HEK293 (cell line): ENCODE data around the gene NFIC.
A peak's percentile ranks its signal among the peaks of the same experiment; 100 is the strongest.

Source experiments
- CTCF ChIA-PET: fragments of 350-600 bp; formaldehyde crosslinking; extraction: SDS; loops from one replicate; lab custom pipeline; 2021; ENCODE audit warnings: antibody characterized with exemption; lab: Yijun Ruan, JAX
- POLR2A ChIA-PET: fragments of 300-600 bp; formaldehyde crosslinking; extraction: SDS; loops from one replicate; lab custom pipeline; 2020; ENCODE audit warnings: antibody characterized with exemption, inconsistent platforms; lab: Yijun Ruan, JAX
- H3K27ac ChIP-seq: fragments of 200-500 bp; sonication (Bioruptor generic); 2 replicates; pipeline ENCODE4 v1.5.1; 2014; ENCODE audit warnings: low read depth, low read length, control low read depth, inconsistent platforms; ENCODE audit errors: extremely low read depth
- H3K36me3 ChIP-seq, 2 experiments: fragments of 200-500 bp in 1 of 2; sonication (Bioruptor generic) in 1 of 2; 1 replicate in 1 of 2; 2 replicates in 1 of 2; pipeline ENCODE4 v1.5.1; 2014 to 2017; ENCODE audit warnings: inconsistent platforms in 2 of 2, low read length in 2 of 2; ENCODE audit not compliant: control insufficient read depth in 2 of 2, insufficient read depth in 1 of 2
- H3K4me1 ChIP-seq: fragments of 200-500 bp; sonication (Bioruptor generic); 2 replicates; pipeline ENCODE4 v1.5.1; 2014; ENCODE audit warnings: mild to moderate bottlenecking, low read length, inconsistent platforms; ENCODE audit not compliant: control insufficient read depth, insufficient read depth
- H3K4me3 ChIP-seq: 2 replicates; pipeline ENCODE4 v1.5.1; 2011; ENCODE audit warnings: low read depth, mild to moderate bottlenecking, control low read depth, low read length, moderate library complexity
- H3K9me3 ChIP-seq: fragments of 200-500 bp; sonication (Bioruptor generic); 2 replicates; pipeline ENCODE4 v1.5.1; 2014; ENCODE audit warnings: low read depth, low read length, inconsistent platforms; ENCODE audit not compliant: control insufficient read depth, insufficient read depth
- BCL11A ChIP-seq: fragments of 450-650 bp; formaldehyde crosslinking; IDR thresholded peaks from 2 replicates; pipeline ENCODE4 v1.5.1; 2016; ENCODE audit warnings: low read depth, missing biosample characterization, missing genetic modification characterization
- BCL11B ChIP-seq: fragments of 450-650 bp; formaldehyde crosslinking; IDR thresholded peaks from 2 replicates; pipeline ENCODE4 v1.5.1; 2016; ENCODE audit warnings: low read depth, missing biosample characterization, missing genetic modification characterization
- GLIS1 ChIP-seq: fragments of 450-650 bp; formaldehyde crosslinking; IDR thresholded peaks from 2 replicates; pipeline ENCODE4 v1.5.1; 2016; ENCODE audit warnings: missing biosample characterization, missing genetic modification characterization
- GLIS2 ChIP-seq: fragments of 450-650 bp; formaldehyde crosslinking; IDR thresholded peaks from 2 replicates; pipeline ENCODE4 v1.5.1; 2016; ENCODE audit warnings: missing biosample characterization, missing genetic modification characterization
- KLF1 ChIP-seq: fragments of 450-650 bp; formaldehyde crosslinking; IDR thresholded peaks from 2 replicates; pipeline ENCODE4 v1.5.1; 2016; ENCODE audit warnings: missing biosample characterization, missing genetic modification characterization
- OVOL3 ChIP-seq: fragments of 450-650 bp; formaldehyde crosslinking; IDR thresholded peaks from 2 replicates; pipeline ENCODE4 v1.5.1; 2016; ENCODE audit warnings: missing biosample characterization, missing genetic modification characterization
- PATZ1 ChIP-seq: fragments of 450-650 bp; formaldehyde crosslinking; IDR thresholded peaks from 2 replicates; pipeline ENCODE4 v1.5.1; 2016; ENCODE audit warnings: missing biosample characterization, missing genetic modification characterization
- YY1 ChIP-seq: fragments of 450-650 bp; formaldehyde crosslinking; IDR thresholded peaks from 2 replicates; pipeline ENCODE4 v1.5.1; 2018; ENCODE audit warnings: missing biosample characterization, missing genetic modification characterization
- ZBTB17 ChIP-seq: fragments of 450-650 bp; formaldehyde crosslinking; IDR thresholded peaks from 2 replicates; pipeline ENCODE4 v1.5.1; 2016; ENCODE audit warnings: missing biosample characterization, missing genetic modification characterization
- ZFHX2 ChIP-seq: fragments of 450-650 bp; formaldehyde crosslinking; conservative IDR thresholded peaks from 2 replicates; pipeline ENCODE4 v1.5.1; 2016; ENCODE audit warnings: missing biosample characterization, missing genetic modification characterization
- ZFP3 ChIP-seq: fragments of 450-650 bp; formaldehyde crosslinking; IDR thresholded peaks from 2 replicates; pipeline ENCODE4 v1.5.1; 2016; ENCODE audit warnings: low read depth, missing biosample characterization, missing genetic modification characterization
- ZFP37 ChIP-seq: fragments of 450-650 bp; formaldehyde crosslinking; IDR thresholded peaks from 2 replicates; pipeline ENCODE4 v1.5.1; 2016; ENCODE audit warnings: missing biosample characterization, missing genetic modification characterization
- ZIC2 ChIP-seq: fragments of 450-650 bp; formaldehyde crosslinking; IDR thresholded peaks from 2 replicates; pipeline ENCODE4 v1.5.1; 2016; ENCODE audit warnings: missing biosample characterization, missing genetic modification characterization
- ZNF121 ChIP-seq: fragments of 450-650 bp; formaldehyde crosslinking; IDR thresholded peaks from 2 replicates; pipeline ENCODE4 v1.5.1; 2016; ENCODE audit warnings: missing biosample characterization, missing genetic modification characterization
- ZNF335 ChIP-seq: fragments of 450-650 bp; formaldehyde crosslinking; conservative IDR thresholded peaks from 2 replicates; pipeline ENCODE4 v1.5.1; 2016; ENCODE audit warnings: missing biosample characterization, missing genetic modification characterization
- ZNF341 ChIP-seq: fragments of 450-650 bp; formaldehyde crosslinking; IDR thresholded peaks from 2 replicates; pipeline ENCODE4; 2016; ENCODE audit warnings: low read depth, missing biosample characterization, missing genetic modification characterization
- ZNF488 ChIP-seq: fragments of 450-650 bp; formaldehyde crosslinking; IDR thresholded peaks from 2 replicates; pipeline ENCODE4 v1.5.1; 2016; ENCODE audit warnings: missing biosample characterization, missing genetic modification characterization
- ZNF510 ChIP-seq: fragments of 450-650 bp; formaldehyde crosslinking; IDR thresholded peaks from 2 replicates; pipeline ENCODE4 v1.5.1; 2018; ENCODE audit warnings: mild to moderate bottlenecking, missing genetic modification characterization, missing biosample characterization; ENCODE audit not compliant: insufficient replicate concordance
- ZNF530 ChIP-seq: fragments of 450-650 bp; formaldehyde crosslinking; IDR thresholded peaks from 2 replicates; pipeline ENCODE4 v1.5.1; 2016; ENCODE audit warnings: low read depth, missing biosample characterization, missing genetic modification characterization
- ZNF610 ChIP-seq: fragments of 450-650 bp; formaldehyde crosslinking; IDR thresholded peaks from 2 replicates; pipeline ENCODE4 v1.5.1; 2016; ENCODE audit warnings: missing biosample characterization, missing genetic modification characterization, borderline replicate concordance
- ZNF624 ChIP-seq: fragments of 450-650 bp; formaldehyde crosslinking; IDR thresholded peaks from 2 replicates; pipeline ENCODE4 v1.5.1; 2017; ENCODE audit warnings: missing biosample characterization, missing genetic modification characterization
- ZNF677 ChIP-seq: fragments of 450-650 bp; IDR thresholded peaks from 2 replicates; pipeline ENCODE4 v1.5.0; 2018; ENCODE audit warnings: missing biosample characterization, mild to moderate bottlenecking, missing genetic modification characterization, moderate library complexity
- TF ChIP-seq, protein P1 (sequence below): fragments of 450-650 bp; formaldehyde crosslinking; IDR thresholded peaks from 2 replicates; pipeline ENCODE4 v1.5.1; 2017; ENCODE audit warnings: missing biosample characterization, missing genetic modification characterization
- TF ChIP-seq, protein P2 (sequence below): fragments of 450-650 bp; formaldehyde crosslinking; IDR thresholded peaks from 2 replicates; pipeline ENCODE4 v1.5.1; 2016; ENCODE audit warnings: missing biosample characterization, missing genetic modification characterization

The NFIC gene

DNA sequence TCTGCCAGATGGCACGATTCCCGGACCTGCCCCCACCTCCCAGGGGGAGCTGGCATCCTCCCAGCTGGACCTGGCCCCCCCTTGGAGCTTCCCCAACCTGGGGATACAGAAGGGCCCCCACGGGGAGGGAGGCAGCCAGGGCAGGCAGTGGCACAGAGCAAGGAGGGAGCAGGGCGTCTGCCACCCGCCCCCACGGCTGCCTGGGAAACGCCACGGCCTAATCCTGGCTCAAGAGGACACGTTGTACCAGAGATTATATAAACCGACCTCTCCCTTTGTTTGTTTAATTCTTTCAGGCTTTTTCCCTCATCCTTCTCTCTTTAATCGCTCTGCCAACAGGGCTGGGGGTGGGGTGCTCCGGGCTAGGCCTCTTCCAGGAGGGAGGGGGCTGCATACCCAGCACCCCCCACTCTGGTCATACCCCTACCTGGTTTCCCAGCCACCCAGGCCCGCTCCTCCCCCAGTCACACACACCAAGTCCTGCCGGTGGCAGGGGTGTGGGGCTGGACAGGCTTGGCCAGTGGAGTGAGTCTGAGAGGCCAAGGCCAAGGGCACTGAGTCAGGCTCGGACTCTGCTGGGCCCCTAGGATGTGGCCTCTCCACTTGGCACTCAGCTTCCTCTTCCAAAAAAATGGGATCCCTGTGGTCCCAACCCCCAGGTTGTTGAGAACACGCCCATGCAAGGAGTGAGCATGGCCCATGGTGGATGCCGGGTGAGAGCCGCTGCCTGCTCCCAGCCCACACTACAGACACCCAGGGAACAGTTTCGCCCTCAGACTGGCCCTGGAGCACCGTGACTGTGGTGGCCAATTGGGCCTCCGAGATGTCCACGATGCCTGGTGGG lies 29.5 kb upstream of the NFIC start:
- H3K27ac ChIP-seq, result no peak overlapping the region
- H3K4me3 ChIP-seq, result no peak overlapping the region
- TF ChIP-seq ZNF530 (tag by site-specific recombination), result no peak
- TF ChIP-seq GLIS2 (tag by site-specific recombination), result 0 out of 2 replicates have a peak, but pooled peaks have one; percentile 15
- TF ChIP-seq ZIC2, result peak; percentile 67; the same call in 1 of the 2 replicates
- TF ChIP-seq ZBTB17 (tag by site-specific recombination), result peak; percentile 40; the same call in 1 of the 2 replicates
- TF ChIP-seq ZNF510 (tag by site-specific recombination), result no peak
- TF ChIP-seq GLIS1, result peak; percentile 99
- no peak for TF ChIP-seq OVOL3
- TF ChIP-seq PATZ1 (tag by site-specific recombination), result 0 out of 2 replicates have a peak, but pooled peaks have one; percentile 28
- peak; percentile 39 for TF ChIP-seq ZFHX2
- no peak for TF ChIP-seq ZFP37 (tag by site-specific recombination)
- no peak for TF ChIP-seq ZNF488 (tag by site-specific recombination)
- no peak for TF ChIP-seq ZFP3
- peak; percentile 54 for TF ChIP-seq KLF1
- TF ChIP-seq, protein P1, sequence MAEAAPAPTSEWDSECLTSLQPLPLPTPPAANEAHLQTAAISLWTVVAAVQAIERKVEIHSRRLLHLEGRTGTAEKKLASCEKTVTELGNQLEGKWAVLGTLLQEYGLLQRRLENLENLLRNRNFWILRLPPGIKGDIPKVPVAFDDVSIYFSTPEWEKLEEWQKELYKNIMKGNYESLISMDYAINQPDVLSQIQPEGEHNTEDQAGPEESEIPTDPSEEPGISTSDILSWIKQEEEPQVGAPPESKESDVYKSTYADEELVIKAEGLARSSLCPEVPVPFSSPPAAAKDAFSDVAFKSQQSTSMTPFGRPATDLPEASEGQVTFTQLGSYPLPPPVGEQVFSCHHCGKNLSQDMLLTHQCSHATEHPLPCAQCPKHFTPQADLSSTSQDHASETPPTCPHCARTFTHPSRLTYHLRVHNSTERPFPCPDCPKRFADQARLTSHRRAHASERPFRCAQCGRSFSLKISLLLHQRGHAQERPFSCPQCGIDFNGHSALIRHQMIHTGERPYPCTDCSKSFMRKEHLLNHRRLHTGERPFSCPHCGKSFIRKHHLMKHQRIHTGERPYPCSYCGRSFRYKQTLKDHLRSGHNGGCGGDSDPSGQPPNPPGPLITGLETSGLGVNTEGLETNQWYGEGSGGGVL (tag by site-specific recombination), result peak; percentile 86
- no peak for TF ChIP-seq ZNF610 (tag by site-specific recombination)
- TF ChIP-seq ZNF677 (tag by site-specific recombination), result no peak
- no peaks in the 10 kb centered on the region for H3K9me3 ChIP-seq
- ChIA-PET CTCF (interaction anchor here (0.6 to 2.2 kb wide), 4 partner anchors 92 to 356 kb away, joined by 3 to 9 read pairs (median 6); no protein-coding TSS in a partner anchor), POLR2A (interaction anchor here (1.0 kb wide), 1 partner anchor 251 kb away, joined by 3 read pairs; no protein-coding TSS in a partner anchor)
- H3K36me3 ChIP-seq, result no peaks in the 10 kb centered on the region
- no peaks in the 10 kb centered on the region for H3K4me1 ChIP-seq

DNA sequence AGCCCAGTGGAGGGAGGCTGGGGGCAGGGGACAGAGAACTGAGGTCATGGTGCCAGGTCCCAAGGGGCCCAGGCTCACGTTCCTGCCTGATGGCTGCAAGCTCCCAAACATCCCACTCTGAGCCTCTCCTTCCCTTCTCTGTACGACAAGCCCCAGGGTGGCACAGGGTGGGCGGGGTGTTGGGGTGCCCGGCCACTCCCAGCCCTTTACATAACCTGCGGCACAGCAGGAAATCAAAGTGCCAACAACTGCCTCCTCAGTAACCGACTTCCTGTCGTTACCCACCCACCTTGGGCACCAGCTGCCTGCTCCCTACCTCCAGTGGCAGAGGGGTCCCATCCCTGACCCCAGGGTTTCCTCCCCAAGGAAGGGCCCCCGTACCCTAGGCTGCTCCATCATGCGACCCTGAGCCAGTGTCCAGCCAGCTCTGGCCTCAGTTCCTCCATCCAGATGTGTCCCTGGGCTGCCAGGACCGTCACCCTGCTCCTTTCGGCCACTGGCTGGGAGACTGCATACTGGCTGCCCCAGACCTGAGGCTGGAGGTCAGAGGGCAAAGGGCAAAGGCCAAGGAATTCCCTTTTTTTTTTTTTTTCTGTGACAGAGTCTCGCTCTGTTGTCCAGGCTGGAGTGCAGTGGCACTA lies 27.7 kb upstream of the NFIC start:
- Histone ChIP-seq H3K27ac (no peak overlapping the region), H3K9me3 (no peaks in the 10 kb centered on the region), H3K4me3 (no peak overlapping the region), H3K4me1 (no peaks in the 10 kb centered on the region), H3K36me3 (no peaks in the 10 kb centered on the region)
- CTCF ChIA-PET, result interaction anchor here (0.7 to 1.6 kb wide), 3 partner anchors 10 to 147 kb away, joined by 4 to 9 read pairs (median 5); no protein-coding TSS in a partner anchor
- POLR2A ChIA-PET, result interaction anchor here (0.6 kb wide), 1 partner anchor 96 kb away, joined by 7 read pairs; no protein-coding TSS in a partner anchor
- TF ChIP-seq ZNF624 (tag by site-specific recombination) (no peak), YY1 (tag by site-specific recombination) (no peak), ZNF341 (tag by site-specific recombination) (no peak), ZNF121 (tag by site-specific recombination) (no peak), BCL11B (peak; percentile 89), BCL11A (tag by site-specific recombination) (peak; percentile 91), ZNF335 (tag by site-specific recombination) (no peak)
- TF ChIP-seq, protein P2, sequence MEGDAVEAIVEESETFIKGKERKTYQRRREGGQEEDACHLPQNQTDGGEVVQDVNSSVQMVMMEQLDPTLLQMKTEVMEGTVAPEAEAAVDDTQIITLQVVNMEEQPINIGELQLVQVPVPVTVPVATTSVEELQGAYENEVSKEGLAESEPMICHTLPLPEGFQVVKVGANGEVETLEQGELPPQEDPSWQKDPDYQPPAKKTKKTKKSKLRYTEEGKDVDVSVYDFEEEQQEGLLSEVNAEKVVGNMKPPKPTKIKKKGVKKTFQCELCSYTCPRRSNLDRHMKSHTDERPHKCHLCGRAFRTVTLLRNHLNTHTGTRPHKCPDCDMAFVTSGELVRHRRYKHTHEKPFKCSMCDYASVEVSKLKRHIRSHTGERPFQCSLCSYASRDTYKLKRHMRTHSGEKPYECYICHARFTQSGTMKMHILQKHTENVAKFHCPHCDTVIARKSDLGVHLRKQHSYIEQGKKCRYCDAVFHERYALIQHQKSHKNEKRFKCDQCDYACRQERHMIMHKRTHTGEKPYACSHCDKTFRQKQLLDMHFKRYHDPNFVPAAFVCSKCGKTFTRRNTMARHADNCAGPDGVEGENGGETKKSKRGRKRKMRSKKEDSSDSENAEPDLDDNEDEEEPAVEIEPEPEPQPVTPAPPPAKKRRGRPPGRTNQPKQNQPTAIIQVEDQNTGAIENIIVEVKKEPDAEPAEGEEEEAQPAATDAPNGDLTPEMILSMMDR (tag by site-specific recombination), result no peak
